Stomach (tissue), 9 donors: ENCODE data around the gene COG3. TPM values are rescaled to one million over a fixed set of nuclear protein-coding genes. Genes with fewer than 3 reads are reported as not detected.

Experiments used
- DNase-seq, 2 donors: peaks; one replicate each; pipeline versions ENCODE4 v3.0.0 to v3.0.0-alpha.2; 2013 to 2019
- H3K27ac ChIP-seq, 5 donors: fragments of 200-600 bp in 4 of 5; sonication (generic) in 4 of 5; one replicate each; pipeline ENCODE4 v1.5.1; 2013 to 2019; ENCODE audit warnings: mild to moderate bottlenecking in 1 of 5, moderate library complexity in 1 of 5
- H3K27me3 ChIP-seq, 3 donors: fragments of 200-600 bp; sonication (generic); one replicate each; pipeline ENCODE4 v1.5.1; 2017 to 2019; ENCODE audit warnings: mixed run types in 1 of 3
- H3K36me3 ChIP-seq, 4 donors: fragments of 200-600 bp; sonication (generic); 1 replicate in 3 of 4; 2 replicates in 1 of 4; pipeline ENCODE4 v1.5.1; 2016 to 2019
- H3K4me1 ChIP-seq, 4 donors: fragments of 200-600 bp; sonication (generic); one replicate each; pipeline ENCODE4 v1.5.1; 2016 to 2019
- H3K4me3 ChIP-seq, 4 donors: fragments of 200-600 bp; sonication (generic) in 3 of 4; one replicate each; pipeline ENCODE4 v1.5.1; 2016 to 2019; ENCODE audit warnings: mild to moderate bottlenecking in 1 of 4
- H3K9me3 ChIP-seq, 4 donors: fragments of 200-600 bp; sonication (generic); one replicate each; pipeline ENCODE4 v1.5.1; 2016 to 2019
- CTCF ChIP-seq, 7 experiments: fragments of 450-650 bp in 4 of 7; fragments of 200-600 bp in 3 of 7; sonication (generic) in 3 of 7; IDR thresholded peaks; one replicate each; pipeline ENCODE4 v1.5.1; 2016 to 2019; ENCODE audit warnings: antibody characterized with exemption in 7 of 7, control low read depth in 2 of 7, mild to moderate bottlenecking in 1 of 7
- EP300 ChIP-seq: sonication (generic); formaldehyde crosslinking; IDR thresholded peaks from one replicate; pipeline ENCODE4 v1.6.1; 2017; ENCODE audit warnings: antibody characterized with exemption
- POLR2A ChIP-seq, 4 donors: fragments of 450-650 bp; IDR thresholded peaks; one replicate each; pipeline ENCODE4 v1.6.1; 2016; ENCODE audit warnings: antibody characterized with exemption in 4 of 4, control low read depth in 2 of 4, mild to moderate bottlenecking in 1 of 4, moderate library complexity in 1 of 4
- POLR2AphosphoS5 ChIP-seq, 3 donors: sonication (generic); formaldehyde crosslinking; IDR thresholded peaks; one replicate each; pipeline ENCODE4 v1.6.1; 2016; ENCODE audit warnings: antibody characterized with exemption in 3 of 3
- WGBS, 5 donors: extraction: QIAGEN DNeasy Blood & Tissue Kit in 3 of 5; methylation state at CpG; one replicate each; pipeline versions ENCODE4 v1.1.5 to v1.1.7; 2013 to 2018; 5-methylcytosine and 5-hydroxymethylcytosine counted together
- intact Hi-C: fragments of 100-400 bp; cut with DNase I; formaldehyde crosslinking; loops from one replicate; pipeline ENCODE4 v1.15.1; 2023; ENCODE audit warnings: low total_unique reads
- polyA plus RNA-seq, 3 donors: library from polyadenylated mRNA; stranded (reverse); fragments of 200-250 nt; gene quantifications; one replicate each; pipeline ENCODE4 v1.2.3, GENCODE V29; 2013
- total RNA-seq, 5 donors: library from RNA; depleted of rRNA; stranded (reverse); fragments of >200 nt; gene quantifications; one replicate each; pipeline versions ENCODE4 v1.1.0 to v1.2.3, GENCODE V29; 2014 to 2016
- donor health status: healthy with polysubstance abuse.
- donor health status: Bipolar disorder and iron deficiency.
- donor health status: healthy.

The COG3 gene
- total and polyA plus RNA-seq, 8 donors = 10.4 to 442 (median 39.7) TPM

GRCh38 chr13:45510672-45511071 lies 45.9 kb downstream of the COG3 start:
- intact Hi-C loops = no loop called here
- Histone ChIP-seq H3K9me3 (no peaks in the 10 kb centered on the region), H3K36me3 (peaks cover 38 to 93% (median 93%) of the 10 kb centered on the region in 4 donors), H3K27me3 (no peaks in the 10 kb centered on the region), H3K4me3 (no peak overlapping the region), H3K4me1 (peaks cover 0 to 7% (median 3%) of the 10 kb centered on the region in 4 donors), H3K27ac (no peak overlapping the region)
- no peak for DNase-seq
- WGBS, 5 donors = 80 to 89% (median 84%) methylated on average over 3 of the region's 3 CpGs
- TF ChIP-seq EP300 (no peak), POLR2AphosphoS5 (IDR thresholded peaks at IDR 0.05) (no peak), CTCF (IDR thresholded peaks at IDR 0.05) (no peak), POLR2A (IDR thresholded peaks at IDR 0.05) (no peak)

GRCh38 chr13:45511310-45512097 lies 46.8 kb downstream of the COG3 start:
- peaks cover 38 to 93% (median 93%) of the 10 kb centered on the region in 4 donors for H3K36me3 ChIP-seq

GRCh38 chr13:45512098-45512496 lies 47.4 kb downstream of the COG3 start:
- Histone ChIP-seq H3K4me3 (no peak overlapping the region), H3K4me1 (peaks cover 0 to 7% (median 3%) of the 10 kb centered on the region in 4 donors), H3K27ac (peak overlapping the region in 2 of 5 donors; percentile 1 to 14), H3K27me3 (no peaks in the 10 kb centered on the region), H3K9me3 (no peaks in the 10 kb centered on the region), H3K36me3 (peaks cover 40 to 93% (median 93%) of the 10 kb centered on the region in 4 donors)
- no peak for TF ChIP-seq POLR2A (IDR thresholded peaks at IDR 0.05)
- TF ChIP-seq CTCF (IDR thresholded peaks at IDR 0.05) = no peak
- TF ChIP-seq POLR2AphosphoS5 (IDR thresholded peaks at IDR 0.05) = no peak
- no peak for TF ChIP-seq EP300
- WGBS, 5 donors = 65 to 79% (median 70%) methylated on average over 1 of the region's 1 CpG
- DNase-seq = no peak
- intact Hi-C loops = no loop called here

More at GRCh38 chr13:45511310-45512097, 46.8 kb downstream of the COG3 start:
- no peak overlapping the region for H3K4me3 ChIP-seq
- WGBS, 5 donors = 57 to 64% (median 63%) methylated on average over 3 of the region's 3 CpGs
- H3K4me1 ChIP-seq = peaks cover 0 to 7% (median 3%) of the 10 kb centered on the region in 4 donors
- H3K27me3 ChIP-seq = no peaks in the 10 kb centered on the region
- no peak for TF ChIP-seq EP300
- peak in 6 of 7 experiments; percentile 53 to 93 (median 91) for TF ChIP-seq CTCF (IDR thresholded peaks at IDR 0.05)
- TF ChIP-seq POLR2AphosphoS5 (IDR thresholded peaks at IDR 0.05) = peak in 1 of 3 donors; percentile 51
- no peak for TF ChIP-seq POLR2A (IDR thresholded peaks at IDR 0.05)
- no peaks in the 10 kb centered on the region for H3K9me3 ChIP-seq
- peak overlapping the region in 2 of 5 donors; percentile 1 to 14 for H3K27ac ChIP-seq
- peak in 1 of 2 donors; percentile 86 for DNase-seq
- intact Hi-C loops = no loop called here

- intact Hi-C loops = no loop called here
- TF ChIP-seq EP300 (no peak), POLR2AphosphoS5 (IDR thresholded peaks at IDR 0.05) (no peak), CTCF (IDR thresholded peaks at IDR 0.05) (no peak), POLR2A (IDR thresholded peaks at IDR 0.05) (no peak)
Measured at GRCh38 chr13:45516757-45517156, 52.0 kb downstream of the COG3 start.

More at GRCh38 chr13:45516757-45517156, 52.0 kb downstream of the COG3 start:
- Histone ChIP-seq H3K36me3 (peaks cover 61 to 92% (median 89%) of the 10 kb centered on the region in 4 donors), H3K4me1 (peaks cover 0 to 19% (median 5%) of the 10 kb centered on the region in 4 donors), H3K27me3 (no peaks in the 10 kb centered on the region), H3K27ac (no peak overlapping the region), H3K9me3 (no peaks in the 10 kb centered on the region), H3K4me3 (no peak overlapping the region)
- WGBS, 5 donors = 65 to 81% (median 71%) methylated on average over 2 of the region's 2 CpGs
- DNase-seq = no peak
